SK-N-SH treated with all-trans-retinoic acid at 6 μM for 48 hours (cell line): ENCODE measurements around the gene GLOD4.

Experiments
- ARNTL ChIP-seq: fragments of 450-650 bp; formaldehyde crosslinking; IDR thresholded peaks from 2 replicates; pipeline ENCODE4 v1.5.0; 2020; ENCODE audit warnings: low read depth, mild to moderate bottlenecking, moderate library complexity, borderline replicate concordance
- BACH2 ChIP-seq: fragments of 250-450 bp; sonication (Bioruptor Pico); IDR thresholded peaks from 2 replicates; pipeline ENCODE4 v1.9.0; 2021; ENCODE audit warnings: mild to moderate bottlenecking, borderline replicate concordance
- TOX ChIP-seq: fragments of 250-450 bp; sonication (Bioruptor Pico); IDR thresholded peaks from 2 replicates; pipeline ENCODE4 v1.8.0; 2021; ENCODE audit warnings: mild to moderate bottlenecking, moderate library complexity, borderline replicate concordance
- ZFP3 ChIP-seq: fragments of 250-450 bp; sonication (Bioruptor Pico); IDR thresholded peaks from 2 replicates; pipeline ENCODE4 v1.5.0; 2020; ENCODE audit warnings: mild to moderate bottlenecking, moderate library complexity
- TF ChIP-seq, protein P1 (sequence below): fragments of 250-450 bp; sonication (Bioruptor Pico); IDR thresholded peaks from 2 replicates; pipeline ENCODE4 v1.5.1; 2020; ENCODE audit warnings: low read depth, mild to moderate bottlenecking, moderate library complexity
- TF ChIP-seq, protein P2 (sequence below): fragments of 250-450 bp; sonication (Bioruptor Pico); IDR thresholded peaks from 2 replicates; pipeline ENCODE4 v1.8.0; 2020; ENCODE audit warnings: mild to moderate bottlenecking, moderate library complexity, borderline replicate concordance

DNA sequence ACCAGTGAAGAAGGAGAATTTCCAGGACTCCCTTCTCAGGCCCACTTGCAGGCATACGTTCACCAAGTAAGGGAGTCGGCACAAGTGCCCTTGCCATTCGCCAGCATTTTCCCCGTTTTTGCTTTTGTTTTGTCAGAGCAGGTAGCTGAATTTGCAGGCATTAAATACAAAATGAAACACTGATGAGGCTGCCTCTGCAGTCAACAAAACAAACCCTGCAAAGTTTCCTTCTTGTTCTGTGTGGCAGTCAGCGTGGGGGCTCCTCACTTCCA, 7.8 kb downstream of the GLOD4 start:
- TF ChIP-seq, protein P1, sequence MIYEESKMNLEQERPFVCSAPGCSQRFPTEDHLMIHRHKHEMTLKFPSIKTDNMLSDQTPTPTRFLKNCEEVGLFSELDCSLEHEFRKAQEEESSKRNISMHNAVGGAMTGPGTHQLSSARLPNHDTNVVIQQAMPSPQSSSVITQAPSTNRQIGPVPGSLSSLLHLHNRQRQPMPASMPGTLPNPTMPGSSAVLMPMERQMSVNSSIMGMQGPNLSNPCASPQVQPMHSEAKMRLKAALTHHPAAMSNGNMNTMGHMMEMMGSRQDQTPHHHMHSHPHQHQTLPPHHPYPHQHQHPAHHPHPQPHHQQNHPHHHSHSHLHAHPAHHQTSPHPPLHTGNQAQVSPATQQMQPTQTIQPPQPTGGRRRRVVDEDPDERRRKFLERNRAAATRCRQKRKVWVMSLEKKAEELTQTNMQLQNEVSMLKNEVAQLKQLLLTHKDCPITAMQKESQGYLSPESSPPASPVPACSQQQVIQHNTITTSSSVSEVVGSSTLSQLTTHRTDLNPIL (CRISPR knock-in tag): no peak
- TF ChIP-seq ZFP3 (CRISPR knock-in tag) (no peak), TOX (CRISPR knock-in tag) (no peak), ARNTL (no peak), BACH2 (CRISPR knock-in tag) (no peak)
- TF ChIP-seq, protein P2, sequence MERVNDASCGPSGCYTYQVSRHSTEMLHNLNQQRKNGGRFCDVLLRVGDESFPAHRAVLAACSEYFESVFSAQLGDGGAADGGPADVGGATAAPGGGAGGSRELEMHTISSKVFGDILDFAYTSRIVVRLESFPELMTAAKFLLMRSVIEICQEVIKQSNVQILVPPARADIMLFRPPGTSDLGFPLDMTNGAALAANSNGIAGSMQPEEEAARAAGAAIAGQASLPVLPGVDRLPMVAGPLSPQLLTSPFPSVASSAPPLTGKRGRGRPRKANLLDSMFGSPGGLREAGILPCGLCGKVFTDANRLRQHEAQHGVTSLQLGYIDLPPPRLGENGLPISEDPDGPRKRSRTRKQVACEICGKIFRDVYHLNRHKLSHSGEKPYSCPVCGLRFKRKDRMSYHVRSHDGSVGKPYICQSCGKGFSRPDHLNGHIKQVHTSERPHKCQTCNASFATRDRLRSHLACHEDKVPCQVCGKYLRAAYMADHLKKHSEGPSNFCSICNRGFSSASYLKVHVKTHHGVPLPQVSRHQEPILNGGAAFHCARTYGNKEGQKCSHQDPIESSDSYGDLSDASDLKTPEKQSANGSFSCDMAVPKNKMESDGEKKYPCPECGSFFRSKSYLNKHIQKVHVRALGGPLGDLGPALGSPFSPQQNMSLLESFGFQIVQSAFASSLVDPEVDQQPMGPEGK: no peak
